Adrenal gland (tissue), 5 donors: ENCODE data around the gene DRD1.

Experiments used
- CTCF ChIP-seq, 6 experiments: fragments of 450-650 bp in 4 of 6; fragments of 200-600 bp in 2 of 6; sonication (generic) in 1 of 6; IDR thresholded peaks; 1 replicate in 5 of 6; 2 replicates in 1 of 6; pipeline versions ENCODE4 v1.5.1 to v1.8.0; 2016 to 2021; ENCODE audit warnings: antibody characterized with exemption in 6 of 6, mild to moderate bottlenecking in 2 of 6, moderate library complexity in 1 of 6
- POLR2A ChIP-seq, 2 donors: fragments of 450-650 bp; IDR thresholded peaks; one replicate each; pipeline ENCODE4 v1.6.1; 2017; ENCODE audit warnings: antibody characterized with exemption in 2 of 2, mild to moderate bottlenecking in 2 of 2, moderate library complexity in 1 of 2
- donor health status: DM: no; HTN: no; CAD: no.

DNA sequence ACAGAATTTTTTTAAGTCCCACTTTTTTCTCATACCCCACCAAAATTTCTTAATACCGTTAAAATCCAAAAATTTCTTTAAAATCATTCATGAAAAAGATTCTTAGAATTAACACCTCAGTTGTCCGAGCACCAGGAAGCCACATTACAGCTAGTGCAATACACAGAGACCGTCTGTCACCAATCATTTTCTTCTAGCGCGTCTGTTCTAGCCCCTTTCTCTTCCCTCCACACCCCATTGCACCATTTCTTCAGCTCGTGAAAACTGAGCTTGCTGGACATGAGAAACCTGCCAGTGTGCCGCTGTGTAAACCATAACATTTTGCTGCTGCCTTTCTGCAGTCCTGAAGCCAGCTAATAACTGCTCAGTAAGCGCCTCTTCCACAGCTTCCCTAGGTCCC, 39.4 kb upstream of the DRD1 start:
- no peak for TF ChIP-seq CTCF (IDR thresholded peaks at IDR 0.05)
- no peak for TF ChIP-seq POLR2A (IDR thresholded peaks at IDR 0.05)
